SH-SY5Y (cell line): ENCODE results near the gene TBC1D16.

ENCODE experiments used
- GATA2 ChIP-seq: IDR thresholded peaks from 2 replicates; pipeline ENCODE4 v1.6.1; 2011; ENCODE audit warnings: mild to moderate bottlenecking, low read depth, low read length
- GATA3 ChIP-seq: IDR thresholded peaks from 2 replicates; pipeline ENCODE4 v1.6.1; 2011; ENCODE audit warnings: low read depth, mild to moderate bottlenecking, low read length, moderate library complexity

DNA sequence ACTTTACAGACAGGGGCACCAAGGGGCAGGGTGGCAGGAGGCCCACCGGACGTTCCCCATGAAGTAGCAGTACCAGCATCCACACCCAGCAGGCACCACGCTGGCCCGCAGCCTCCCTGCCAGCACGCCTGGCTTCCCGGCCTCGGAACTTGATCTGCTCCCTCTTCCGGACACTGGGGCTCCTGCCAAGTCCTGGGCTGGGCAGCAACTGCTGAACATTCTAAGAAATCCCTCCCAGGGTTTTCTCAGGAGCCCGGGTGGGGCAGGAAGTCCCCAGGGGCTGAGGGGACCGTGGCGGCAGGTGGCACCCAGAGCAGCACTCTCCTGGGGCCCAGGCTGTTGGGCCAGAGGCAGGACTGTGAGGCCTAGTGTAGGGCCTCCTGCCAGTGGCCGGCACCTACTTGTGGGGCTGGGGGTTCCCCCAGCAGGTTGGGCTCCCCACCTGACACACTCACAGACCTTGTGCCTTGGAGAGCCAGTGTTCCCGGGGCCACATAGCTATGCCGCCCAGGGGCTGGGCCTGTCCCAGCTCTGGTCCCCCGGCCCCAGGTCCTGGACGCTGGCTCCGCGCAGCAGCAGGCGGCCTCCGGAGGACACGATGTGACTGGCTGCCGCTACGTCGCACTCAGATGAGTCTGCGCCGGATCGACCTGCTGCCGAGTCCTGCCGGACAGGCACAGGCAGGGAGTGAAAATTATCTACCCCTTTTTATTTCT lies 110.3 kb downstream of the TBC1D16 start:
- no peak for TF ChIP-seq GATA2
- no peak for TF ChIP-seq GATA3
